ENCODE measurements around the gene AICDA. TPM values are rescaled to one million over a fixed set of nuclear protein-coding genes. Genes with fewer than 3 reads are reported as not detected.
"Not testable (repeated sequence)": the region's sequence is repeated elsewhere in the genome, so short reads cannot be mapped to it uniquely, and the experiment has no call there.

Gene AICDA
- total and polyA plus RNA-seq, 5 donors from 2014 or later = not detected

DNA sequence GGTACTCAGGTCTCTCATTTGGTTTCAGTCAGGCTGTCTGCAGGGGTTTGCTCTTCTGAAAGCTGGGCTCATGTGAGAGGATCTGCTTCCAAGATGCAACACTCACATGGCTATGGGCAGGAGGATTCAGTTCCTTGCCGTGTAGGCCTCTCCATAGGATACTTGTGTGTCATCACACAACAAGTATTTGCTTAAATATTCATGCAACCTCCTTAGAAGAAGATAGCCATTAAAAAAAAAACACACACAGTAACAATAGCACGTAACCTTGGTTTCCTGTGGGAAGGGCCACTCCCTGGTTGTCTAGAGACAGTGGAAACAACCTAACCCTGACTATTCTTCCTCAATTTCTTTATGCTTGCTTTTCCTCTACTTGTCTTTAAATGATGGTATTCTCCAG is 40.2 kb downstream of the AICDA start:
- H3K36me3 Mint-ChIP-seq = no peaks in the 10 kb centered on the region
- peaks cover 0 to 4% (median 0%) of the 10 kb centered on the region in 7 donors for H3K9me3 Mint-ChIP-seq
- peak overlapping the region in 1 of 3 donors; percentile 85 for H3K27ac Mint-ChIP-seq
- Histone ChIP-seq H3K4me1 (ENCODE audit: control insufficient read depth, insufficient read depth, low read length, poor library complexity, severe bottlenecking) (no peaks in the 10 kb centered on the region), H3K36me3 (ENCODE audit: control insufficient read depth, insufficient read depth, low read length) (no peaks in the 10 kb centered on the region), H3K27me3 (ENCODE audit: control insufficient read depth, insufficient read depth, low read length) (no peaks in the 10 kb centered on the region), H3K4me3 (ENCODE audit: low read depth, low read length) (no peak overlapping the region), H3K27ac (ENCODE audit: insufficient read depth, low read length, poor library complexity, severe bottlenecking) (no peak overlapping the region), H3K9me3 (ENCODE audit: control insufficient read depth in 2 of 2, low read length in 2 of 2) (no peaks in the 10 kb centered on the region)
- H3K27me3 Mint-ChIP-seq = peaks cover 13% of the 10 kb centered on the region
- ATAC-seq (ENCODE audit: low read depth in 2 of 2) = no peak
- H3K4me1 Mint-ChIP-seq = peaks cover 6 to 10% (median 10%) of the 10 kb centered on the region in 4 donors
- H3K4me3 Mint-ChIP-seq = no peak overlapping the region
- peak in 1 of 3 donors; percentile 2 for DNase-seq

DNA sequence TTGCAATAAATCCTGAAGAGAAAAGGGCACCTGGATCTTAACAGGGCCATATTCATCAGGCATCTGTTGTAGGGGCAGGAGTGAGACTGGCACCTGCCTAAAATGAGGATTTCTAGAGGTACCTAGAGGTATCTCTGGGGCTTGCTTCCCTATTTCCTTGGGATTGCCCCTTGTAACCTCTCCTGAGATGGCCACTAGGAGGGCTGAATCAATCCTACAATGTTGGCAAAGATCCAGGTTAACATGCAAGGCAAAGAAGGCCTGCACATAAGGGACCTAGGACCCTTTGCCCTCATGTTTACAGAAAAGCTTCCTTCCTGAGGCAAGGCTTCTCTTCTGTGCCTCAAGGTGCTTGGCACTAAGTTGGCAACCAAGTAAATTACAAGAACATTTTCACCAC is 46.1 kb downstream of the AICDA start:
- H3K36me3 Mint-ChIP-seq = no peaks in the 10 kb centered on the region
- ATAC-seq (ENCODE audit: low read depth in 2 of 2) = no peak
- no peak for DNase-seq

DNA sequence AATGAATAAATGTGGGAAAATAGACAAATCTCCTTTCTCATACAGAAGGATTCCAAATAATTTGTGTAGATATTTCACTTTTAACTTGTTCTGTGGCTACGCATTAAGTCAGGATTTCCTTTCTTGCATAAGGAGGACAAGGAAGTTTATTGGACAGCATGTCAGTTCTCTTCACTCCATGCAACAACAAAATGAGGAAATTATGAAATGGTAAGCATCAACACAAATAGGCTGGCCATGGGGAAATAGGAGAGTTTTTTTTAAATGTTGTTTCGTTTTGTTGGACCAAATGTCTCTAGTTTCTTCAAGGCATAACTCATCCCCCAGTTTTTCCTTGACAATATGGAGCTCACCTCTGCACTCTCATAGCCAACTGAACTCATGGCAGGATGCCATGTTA is 46.6 kb downstream of the AICDA start:
- not testable (repeated sequence) for H3K4me3 Mint-ChIP-seq; H3K27ac Mint-ChIP-seq; H3K4me1 Mint-ChIP-seq; H3K9me3 ChIP-seq (ENCODE audit: control insufficient read depth in 2 of 2, low read length in 2 of 2); H3K4me3 ChIP-seq (ENCODE audit: low read depth, low read length); H3K27me3 ChIP-seq (ENCODE audit: control insufficient read depth, insufficient read depth, low read length); ATAC-seq (ENCODE audit: low read depth in 2 of 2); H3K27me3 Mint-ChIP-seq; H3K27ac ChIP-seq (ENCODE audit: insufficient read depth, low read length, poor library complexity, severe bottlenecking); H3K4me1 ChIP-seq (ENCODE audit: control insufficient read depth, insufficient read depth, low read length, poor library complexity, severe bottlenecking); H3K36me3 ChIP-seq (ENCODE audit: control insufficient read depth, insufficient read depth, low read length); DNase-seq; H3K36me3 Mint-ChIP-seq
- H3K9me3 Mint-ChIP-seq = peaks cover 0 to 20% (median 2%) of the 10 kb centered on the region in 7 donors

More for the DNA sequence above, 46.1 kb downstream of the AICDA start:
- H3K27me3 Mint-ChIP-seq = peaks cover 4% of the 10 kb centered on the region
- no peaks in the 10 kb centered on the region for H3K4me1 Mint-ChIP-seq
- Histone ChIP-seq H3K27ac (ENCODE audit: insufficient read depth, low read length, poor library complexity, severe bottlenecking) (no peak overlapping the region), H3K27me3 (ENCODE audit: control insufficient read depth, insufficient read depth, low read length) (peaks cover 4% of the 10 kb centered on the region), H3K4me3 (ENCODE audit: low read depth, low read length) (no peak overlapping the region), H3K9me3 (ENCODE audit: control insufficient read depth in 2 of 2, low read length in 2 of 2) (peaks cover 0 to 2% of the 10 kb centered on the region in 2 experiments), H3K36me3 (ENCODE audit: control insufficient read depth, insufficient read depth, low read length) (no peaks in the 10 kb centered on the region), H3K4me1 (ENCODE audit: control insufficient read depth, insufficient read depth, low read length, poor library complexity, severe bottlenecking) (no peaks in the 10 kb centered on the region)
- H3K4me3 Mint-ChIP-seq = no peak overlapping the region
- H3K9me3 Mint-ChIP-seq = peaks cover 0 to 20% (median 2%) of the 10 kb centered on the region in 7 donors
- H3K27ac Mint-ChIP-seq = no peak overlapping the region

DNA sequence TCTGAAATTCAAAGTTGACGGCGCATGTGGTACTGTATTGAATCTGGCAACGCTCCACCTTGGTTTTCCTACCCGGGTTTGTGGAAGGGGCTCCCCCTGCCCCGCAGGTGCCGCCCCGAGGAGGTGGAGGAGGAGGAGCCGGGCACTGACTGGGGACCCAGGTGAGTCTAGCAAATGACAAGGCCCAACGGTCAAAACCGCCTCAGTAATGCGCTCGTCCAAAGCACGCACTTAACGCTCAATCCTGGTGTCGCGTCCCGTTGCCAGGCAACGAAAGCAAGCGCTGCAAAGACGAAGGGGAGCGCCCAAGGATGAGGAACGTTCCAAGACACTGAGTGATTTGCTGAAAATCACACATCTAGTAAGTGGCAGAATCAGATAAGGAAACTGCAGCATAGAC is 48.0 kb downstream of the AICDA start:
- DNase-seq = no peak
- H3K4me1 ChIP-seq (ENCODE audit: control insufficient read depth, insufficient read depth, low read length, poor library complexity, severe bottlenecking) = no peaks in the 10 kb centered on the region
- Mint-ChIP-seq H3K27ac (no peak overlapping the region), H3K4me3 (no peak overlapping the region), H3K9me3 (peaks cover 0 to 20% (median 2%) of the 10 kb centered on the region in 7 donors), H3K36me3 (no peaks in the 10 kb centered on the region), H3K4me1 (no peaks in the 10 kb centered on the region), H3K27me3 (peaks cover 7% of the 10 kb centered on the region)
- H3K9me3 ChIP-seq (ENCODE audit: control insufficient read depth in 2 of 2, low read length in 2 of 2) = peaks cover 0 to 2% of the 10 kb centered on the region in 2 experiments
- H3K27ac ChIP-seq (ENCODE audit: insufficient read depth, low read length, poor library complexity, severe bottlenecking) = no peak overlapping the region
- H3K36me3 ChIP-seq (ENCODE audit: control insufficient read depth, insufficient read depth, low read length) = no peaks in the 10 kb centered on the region
- H3K4me3 ChIP-seq (ENCODE audit: low read depth, low read length) = no peak overlapping the region
- H3K27me3 ChIP-seq (ENCODE audit: control insufficient read depth, insufficient read depth, low read length) = peaks cover 4% of the 10 kb centered on the region
- no peak for ATAC-seq (ENCODE audit: low read depth in 2 of 2)

DNA sequence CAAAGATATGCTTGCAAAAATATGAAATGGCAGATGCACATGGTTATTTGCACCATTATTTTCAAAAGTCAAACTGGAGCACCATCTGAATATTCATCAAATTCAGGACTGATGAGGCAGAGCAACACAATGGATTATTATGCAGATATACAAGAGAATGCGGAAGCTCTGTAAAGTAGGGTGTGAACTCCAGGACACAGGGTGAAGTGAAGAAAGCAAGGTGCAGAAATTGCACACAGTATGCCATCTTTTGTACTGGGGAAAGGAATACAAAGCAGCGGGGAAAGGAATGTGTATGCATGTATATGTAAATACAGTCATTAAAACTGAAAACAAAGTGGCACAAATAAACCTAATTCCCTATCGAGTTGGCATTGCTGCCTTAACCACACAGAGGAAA is 49.3 kb downstream of the AICDA start:
- Mint-ChIP-seq H3K27ac (no peak overlapping the region), H3K9me3 (peaks cover 0 to 20% (median 2%) of the 10 kb centered on the region in 7 donors)
- H3K4me1 ChIP-seq (ENCODE audit: control insufficient read depth, insufficient read depth, low read length, poor library complexity, severe bottlenecking) = no peaks in the 10 kb centered on the region

DNA sequence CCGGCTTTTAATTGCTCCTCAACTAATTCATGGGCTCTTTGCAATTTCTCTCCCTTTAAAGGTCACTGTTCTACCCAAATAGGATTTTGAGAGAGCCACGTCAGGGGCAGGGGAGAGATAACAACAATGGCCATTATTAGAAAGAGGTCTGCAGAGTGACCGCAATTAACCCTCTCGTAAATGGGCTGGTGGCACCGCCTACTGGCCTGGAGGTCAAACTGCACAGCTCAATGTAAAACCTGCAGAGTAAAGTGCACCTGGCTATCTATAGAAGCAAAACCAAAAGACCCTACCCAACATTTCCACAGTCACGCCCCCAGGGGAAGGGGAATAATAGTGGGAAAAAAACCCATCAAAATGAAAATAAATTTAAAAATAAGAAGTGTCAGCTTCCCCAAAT is 50.3 kb downstream of the AICDA start:
- Mint-ChIP-seq H3K4me3 (no peak overlapping the region), H3K4me1 (no peaks in the 10 kb centered on the region), H3K27me3 (peaks cover 7% of the 10 kb centered on the region), H3K27ac (no peak overlapping the region), H3K36me3 (no peaks in the 10 kb centered on the region), H3K9me3 (peaks cover 0 to 18% (median 2%) of the 10 kb centered on the region in 7 donors)
- Histone ChIP-seq H3K27ac (ENCODE audit: insufficient read depth, low read length, poor library complexity, severe bottlenecking) (no peak overlapping the region), H3K9me3 (ENCODE audit: control insufficient read depth in 2 of 2, low read length in 2 of 2) (peaks cover 0 to 2% of the 10 kb centered on the region in 2 experiments), H3K4me3 (ENCODE audit: low read depth, low read length) (no peak overlapping the region), H3K27me3 (ENCODE audit: control insufficient read depth, insufficient read depth, low read length) (peaks cover 4% of the 10 kb centered on the region), H3K4me1 (ENCODE audit: control insufficient read depth, insufficient read depth, low read length, poor library complexity, severe bottlenecking) (no peaks in the 10 kb centered on the region), H3K36me3 (ENCODE audit: control insufficient read depth, insufficient read depth, low read length) (no peaks in the 10 kb centered on the region)
- peak in 1 of 3 donors; percentile 5 for DNase-seq
- ATAC-seq (ENCODE audit: low read depth in 2 of 2) = no peak

More for the DNA sequence above, 49.3 kb downstream of the AICDA start:
- Histone ChIP-seq H3K36me3 (ENCODE audit: control insufficient read depth, insufficient read depth, low read length) (no peaks in the 10 kb centered on the region), H3K4me3 (ENCODE audit: low read depth, low read length) (no peak overlapping the region), H3K9me3 (ENCODE audit: control insufficient read depth in 2 of 2, low read length in 2 of 2) (peaks cover 0 to 2% of the 10 kb centered on the region in 2 experiments), H3K27ac (ENCODE audit: insufficient read depth, low read length, poor library complexity, severe bottlenecking) (no peak overlapping the region), H3K27me3 (ENCODE audit: control insufficient read depth, insufficient read depth, low read length) (peaks cover 4% of the 10 kb centered on the region)
- ATAC-seq (ENCODE audit: low read depth in 2 of 2) (no peak), DNase-seq (no peak)
- no peaks in the 10 kb centered on the region for H3K4me1 Mint-ChIP-seq
- peaks cover 7% of the 10 kb centered on the region for H3K27me3 Mint-ChIP-seq
- no peaks in the 10 kb centered on the region for H3K36me3 Mint-ChIP-seq
- no peak overlapping the region for H3K4me3 Mint-ChIP-seq

DNA sequence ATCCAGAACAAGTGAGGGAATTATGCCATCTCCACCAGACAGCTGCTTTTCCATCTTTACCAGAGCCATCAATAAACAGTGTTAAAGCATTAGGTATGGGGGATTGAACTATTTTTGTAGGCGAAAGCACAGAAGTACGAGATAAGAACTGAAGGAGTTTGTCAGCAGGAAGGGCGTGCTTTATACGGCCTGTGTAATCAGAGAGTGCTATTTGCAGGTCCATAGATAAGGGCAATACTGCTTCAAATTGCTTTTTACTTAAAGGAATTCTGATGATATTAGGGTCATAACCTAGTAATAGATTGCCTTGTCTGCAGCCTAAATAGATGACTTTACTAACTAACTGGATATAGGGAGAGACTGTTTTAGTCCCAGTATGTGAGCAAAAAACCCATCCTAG is 51.6 kb downstream of the AICDA start:
- Mint-ChIP-seq H3K36me3 (no peaks in the 10 kb centered on the region), H3K4me1 (no peaks in the 10 kb centered on the region), H3K9me3 (peaks cover 0 to 13% (median 0%) of the 10 kb centered on the region in 7 donors), H3K4me3 (no peak overlapping the region), H3K27me3 (peaks cover 7% of the 10 kb centered on the region), H3K27ac (no peak overlapping the region)
- Histone ChIP-seq H3K27me3 (ENCODE audit: control insufficient read depth, insufficient read depth, low read length) (peaks cover 4% of the 10 kb centered on the region), H3K36me3 (ENCODE audit: control insufficient read depth, insufficient read depth, low read length) (no peaks in the 10 kb centered on the region), H3K4me3 (ENCODE audit: low read depth, low read length) (no peak overlapping the region), H3K4me1 (ENCODE audit: control insufficient read depth, insufficient read depth, low read length, poor library complexity, severe bottlenecking) (no peaks in the 10 kb centered on the region), H3K27ac (ENCODE audit: insufficient read depth, low read length, poor library complexity, severe bottlenecking) (no peak overlapping the region), H3K9me3 (ENCODE audit: control insufficient read depth in 2 of 2, low read length in 2 of 2) (peaks cover 0 to 2% of the 10 kb centered on the region in 2 experiments)
- no peak for ATAC-seq (ENCODE audit: low read depth in 2 of 2)
- DNase-seq = no peak

DNA sequence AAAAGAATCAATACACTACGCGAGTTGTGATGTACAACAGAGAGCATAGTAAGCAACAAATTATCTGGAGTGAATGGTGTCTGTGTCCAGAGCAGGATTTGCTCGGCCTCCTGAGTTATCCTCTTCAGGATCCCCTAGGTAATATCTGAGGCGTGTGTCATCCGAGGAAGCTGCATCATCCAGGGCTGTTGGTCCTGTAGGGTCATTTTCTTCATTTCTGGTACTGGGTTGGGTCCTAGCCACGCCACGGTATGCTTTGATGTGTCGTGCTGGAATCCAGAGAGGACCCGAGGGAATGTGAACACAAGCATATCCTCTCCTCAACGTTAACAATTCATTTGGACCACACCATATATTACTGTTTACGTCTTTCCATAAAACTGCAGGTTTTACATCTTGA is 53.0 kb downstream of the AICDA start:
- Histone ChIP-seq H3K36me3 (ENCODE audit: control insufficient read depth, insufficient read depth, low read length) (no peaks in the 10 kb centered on the region), H3K4me1 (ENCODE audit: control insufficient read depth, insufficient read depth, low read length, poor library complexity, severe bottlenecking) (no peaks in the 10 kb centered on the region), H3K9me3 (ENCODE audit: control insufficient read depth in 2 of 2, low read length in 2 of 2) (peaks cover 0 to 2% of the 10 kb centered on the region in 2 experiments), H3K27me3 (ENCODE audit: control insufficient read depth, insufficient read depth, low read length) (peaks cover 4% of the 10 kb centered on the region), H3K4me3 (ENCODE audit: low read depth, low read length) (no peak overlapping the region), H3K27ac (ENCODE audit: insufficient read depth, low read length, poor library complexity, severe bottlenecking) (no peak overlapping the region)
- DNase-seq (no peak), ATAC-seq (ENCODE audit: low read depth in 2 of 2) (no peak)
- Mint-ChIP-seq H3K36me3 (no peaks in the 10 kb centered on the region), H3K4me1 (no peaks in the 10 kb centered on the region), H3K4me3 (no peak overlapping the region), H3K27ac (no peak overlapping the region), H3K27me3 (peaks cover 7% of the 10 kb centered on the region), H3K9me3 (peaks cover 0 to 13% (median 0%) of the 10 kb centered on the region in 7 donors)

All from CD4-positive, CD25-positive, alpha-beta regulatory T cell (primary cell).